MM.1S (cell line): ENCODE data around the gene FHIT.
A peak's percentile ranks its signal among the peaks of the same experiment; 100 is the strongest.

Experiments used
- DNase-seq: peaks from one replicate; pipeline ENCODE4 v3.0.0-alpha.2; 2015
- H2AFZ ChIP-seq: fragments of 300-600 bp; sonication (generic); 2 replicates; pipeline ENCODE4 v1.6.0; 2016; ENCODE audit warnings: antibody characterized with exemption, low read length
- H3F3A ChIP-seq: fragments of 300-600 bp; sonication (generic); 2 replicates; pipeline ENCODE4 v1.6.1; 2016; ENCODE audit warnings: mild to moderate bottlenecking, antibody characterized with exemption, low read length, moderate library complexity, mixed read lengths; ENCODE audit not compliant: insufficient read depth
- H3K27ac ChIP-seq: fragments of 300-600 bp; sonication (generic); 2 replicates; pipeline ENCODE4 v1.5.1; 2016; ENCODE audit warnings: mild to moderate bottlenecking, low read length
- H3K27me3 ChIP-seq: fragments of 300-600 bp; sonication (generic); replicated peaks from 2 replicates; pipeline ENCODE4 v1.6.0; 2016; ENCODE audit warnings: low read length; ENCODE audit not compliant: insufficient read depth
- H3K36me3 ChIP-seq: fragments of 300-600 bp; sonication (generic); replicated peaks from 2 replicates; pipeline ENCODE4 v1.6.1; 2016; ENCODE audit warnings: mild to moderate bottlenecking, low read length, mixed read lengths; ENCODE audit not compliant: insufficient read depth
- H3K4me1 ChIP-seq: fragments of 300-600 bp; sonication (generic); 2 replicates; pipeline ENCODE4 v1.6.1; 2016; ENCODE audit warnings: low read length, mixed read lengths
- H3K4me2 ChIP-seq: fragments of 300-600 bp; sonication (generic); 2 replicates; pipeline ENCODE4 v1.6.0; 2016; ENCODE audit warnings: low read depth, low read length
- H3K4me3 ChIP-seq: fragments of 300-600 bp; sonication (generic); 2 replicates; pipeline ENCODE4 v1.5.1; 2016; ENCODE audit warnings: low read length, mixed read lengths
- H3K79me2 ChIP-seq: fragments of 300-600 bp; sonication (generic); 2 replicates; pipeline ENCODE4 v1.6.1; 2016; ENCODE audit warnings: mixed run types, low read length, mixed read lengths
- H3K9ac ChIP-seq: fragments of 300-600 bp; sonication (generic); 2 replicates; pipeline ENCODE4 v1.6.1; 2016; ENCODE audit warnings: low read length, mixed read lengths
- H3K9me2 ChIP-seq: fragments of 300-600 bp; sonication (generic); replicated peaks from 2 replicates; pipeline ENCODE4 v1.6.1; 2016; ENCODE audit warnings: mild to moderate bottlenecking, low read length, mixed read lengths; ENCODE audit not compliant: insufficient read depth
- H3K9me3 ChIP-seq: fragments of 300-600 bp; sonication (generic); replicated peaks from 2 replicates; pipeline ENCODE4 v1.6.1; 2016; ENCODE audit warnings: mild to moderate bottlenecking, low read length, mixed read lengths; ENCODE audit not compliant: insufficient read depth
- H4K20me1 ChIP-seq: fragments of 300-600 bp; sonication (generic); 2 replicates; pipeline ENCODE4 v1.6.1; 2016; ENCODE audit warnings: mild to moderate bottlenecking, low read length, moderate library complexity, mixed read lengths; ENCODE audit not compliant: insufficient read depth
- EZH2 ChIP-seq: fragments of 300-600 bp; sonication (generic); optimal IDR thresholded peaks from 2 replicates; pipeline ENCODE3; 2017; ENCODE audit warnings: low read depth, mild to moderate bottlenecking, antibody characterized with exemption, low read length, mixed read lengths
- EZH2phosphoT487 ChIP-seq: fragments of 300-600 bp; sonication (generic); IDR thresholded peaks from 2 replicates; pipeline ENCODE4 v1.6.1; 2018; ENCODE audit warnings: antibody characterized with exemption, low read length
- TF ChIP-seq, protein P1 (sequence below): fragments of 300-600 bp; sonication (generic); IDR thresholded peaks from 2 replicates; pipeline ENCODE4 v1.5.1; 2016; ENCODE audit warnings: antibody characterized with exemption, low read length, mixed read lengths

Gene FHIT

DNA sequence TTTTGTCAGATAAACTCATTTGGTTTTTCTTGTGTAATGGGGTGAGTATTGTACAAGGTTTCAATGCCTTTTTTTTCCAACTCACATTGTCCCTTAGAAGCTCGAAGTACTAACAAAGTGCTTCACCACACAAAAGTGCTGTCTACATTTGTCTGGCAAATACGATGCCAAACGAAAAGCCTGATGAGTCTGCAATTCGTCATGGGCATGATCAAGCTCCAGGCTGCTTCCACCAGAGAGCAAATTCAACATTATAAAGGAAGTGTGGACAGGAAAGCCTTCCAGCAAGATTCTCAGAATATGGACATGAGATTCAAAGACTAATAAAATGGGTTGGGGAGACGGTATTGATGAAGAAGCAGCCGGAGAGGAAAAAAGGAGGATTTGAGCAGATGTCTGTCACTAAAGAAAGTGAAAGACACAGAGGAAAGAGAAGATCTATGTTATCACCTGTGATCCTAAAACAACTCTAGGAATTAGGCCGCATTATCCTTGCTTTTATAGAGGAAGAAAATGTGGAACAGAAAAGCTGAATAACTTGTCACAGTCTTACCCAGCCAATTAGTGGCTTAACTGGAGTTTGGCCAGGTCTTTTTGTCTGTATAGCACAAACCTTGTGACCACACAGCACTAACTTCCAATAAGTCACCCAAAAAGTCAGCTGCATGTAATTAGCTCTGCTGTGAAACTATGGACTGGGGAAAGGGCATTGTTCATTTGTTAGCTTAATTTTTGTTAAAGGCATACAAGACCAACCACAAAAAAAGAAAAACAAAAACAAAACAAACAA lies 494.8 kb downstream of the FHIT start:
- Histone ChIP-seq H3K4me2 (no peak overlapping the region), H3K27ac (no peak overlapping the region), H3F3A (no peaks in the 10 kb centered on the region)

DNA sequence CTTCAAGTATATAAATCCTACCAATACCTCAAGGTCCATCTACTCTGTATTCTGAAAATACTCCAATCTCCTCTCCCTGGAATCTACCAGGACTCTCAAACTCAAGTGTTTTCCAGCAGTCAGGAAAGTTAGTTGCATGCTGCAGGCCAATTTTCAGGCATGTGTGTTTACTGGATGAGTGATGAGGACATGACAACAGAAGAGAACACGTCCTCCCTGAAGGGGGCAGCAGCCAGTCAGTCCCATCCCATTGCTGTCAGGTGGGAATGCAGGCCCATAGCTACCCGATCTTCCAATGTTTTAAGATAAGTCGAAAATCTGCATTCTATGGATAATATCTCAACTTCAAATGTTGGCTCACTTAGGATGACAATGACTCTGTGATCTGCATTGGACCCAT lies 496.2 kb downstream of the FHIT start:
- Histone ChIP-seq H3K9ac (no peak overlapping the region), H3K9me3 (no peaks in the 10 kb centered on the region), H3K4me2 (no peak overlapping the region), H3K79me2 (no peaks in the 10 kb centered on the region), H3K27me3 (no peaks in the 10 kb centered on the region), H3F3A (no peaks in the 10 kb centered on the region), H2AFZ (no peak overlapping the region), H3K4me3 (no peak overlapping the region), H3K4me1 (no peaks in the 10 kb centered on the region), H3K36me3 (no peaks in the 10 kb centered on the region), H4K20me1 (no peaks in the 10 kb centered on the region), H3K27ac (no peak overlapping the region), H3K9me2 (no peaks in the 10 kb centered on the region)
- DNase-seq: no peak
- no peak for TF ChIP-seq EZH2phosphoT487
- TF ChIP-seq, protein P1, sequence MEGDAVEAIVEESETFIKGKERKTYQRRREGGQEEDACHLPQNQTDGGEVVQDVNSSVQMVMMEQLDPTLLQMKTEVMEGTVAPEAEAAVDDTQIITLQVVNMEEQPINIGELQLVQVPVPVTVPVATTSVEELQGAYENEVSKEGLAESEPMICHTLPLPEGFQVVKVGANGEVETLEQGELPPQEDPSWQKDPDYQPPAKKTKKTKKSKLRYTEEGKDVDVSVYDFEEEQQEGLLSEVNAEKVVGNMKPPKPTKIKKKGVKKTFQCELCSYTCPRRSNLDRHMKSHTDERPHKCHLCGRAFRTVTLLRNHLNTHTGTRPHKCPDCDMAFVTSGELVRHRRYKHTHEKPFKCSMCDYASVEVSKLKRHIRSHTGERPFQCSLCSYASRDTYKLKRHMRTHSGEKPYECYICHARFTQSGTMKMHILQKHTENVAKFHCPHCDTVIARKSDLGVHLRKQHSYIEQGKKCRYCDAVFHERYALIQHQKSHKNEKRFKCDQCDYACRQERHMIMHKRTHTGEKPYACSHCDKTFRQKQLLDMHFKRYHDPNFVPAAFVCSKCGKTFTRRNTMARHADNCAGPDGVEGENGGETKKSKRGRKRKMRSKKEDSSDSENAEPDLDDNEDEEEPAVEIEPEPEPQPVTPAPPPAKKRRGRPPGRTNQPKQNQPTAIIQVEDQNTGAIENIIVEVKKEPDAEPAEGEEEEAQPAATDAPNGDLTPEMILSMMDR: 0 out of 2 replicates have a peak, but pooled peaks have one; percentile 4
- no peak for TF ChIP-seq EZH2

More for the DNA sequence above, 494.8 kb downstream of the FHIT start:
- Histone ChIP-seq H3K79me2 (no peaks in the 10 kb centered on the region), H3K4me1 (no peaks in the 10 kb centered on the region), H4K20me1 (no peaks in the 10 kb centered on the region), H3K36me3 (no peaks in the 10 kb centered on the region), H3K9me3 (no peaks in the 10 kb centered on the region), H2AFZ (no peak overlapping the region), H3K9ac (no peak overlapping the region), H3K9me2 (no peaks in the 10 kb centered on the region), H3K4me3 (no peak overlapping the region), H3K27me3 (no peaks in the 10 kb centered on the region)
- TF ChIP-seq EZH2: no peak
- TF ChIP-seq, protein P1: no peak
- no peak for TF ChIP-seq EZH2phosphoT487
- no peak for DNase-seq

DNA sequence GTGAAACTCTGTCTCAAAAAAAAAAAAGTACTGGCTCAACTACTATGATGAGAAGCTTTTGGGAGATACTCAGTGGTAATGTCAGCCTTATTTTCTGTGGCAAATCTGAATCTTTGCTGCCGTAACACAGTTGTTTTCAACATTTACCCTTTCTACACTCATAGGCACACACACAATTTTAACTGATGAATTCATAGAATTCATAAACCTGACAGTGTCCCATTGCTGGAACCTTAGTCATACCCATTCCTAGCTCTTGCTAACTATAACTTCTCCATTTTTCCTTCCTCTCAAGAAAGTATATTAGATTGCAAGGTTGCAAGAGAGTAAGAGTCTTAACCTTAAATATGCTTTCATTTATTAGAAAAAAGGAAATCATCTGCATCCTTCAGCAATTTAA lies 496.6 kb downstream of the FHIT start:
- no peaks in the 10 kb centered on the region for H3K36me3 ChIP-seq
- TF ChIP-seq EZH2phosphoT487 (no peak), EZH2 (no peak)
- TF ChIP-seq, protein P1: no peak
- H3K4me2 ChIP-seq: no peak overlapping the region
- H4K20me1 ChIP-seq: no peaks in the 10 kb centered on the region
- no peak overlapping the region for H2AFZ ChIP-seq
- H3K27me3 ChIP-seq: no peaks in the 10 kb centered on the region
- H3K79me2 ChIP-seq: no peaks in the 10 kb centered on the region
- no peak overlapping the region for H3K4me3 ChIP-seq
- H3K4me1 ChIP-seq: no peaks in the 10 kb centered on the region
- no peak for DNase-seq
- no peaks in the 10 kb centered on the region for H3K9me3 ChIP-seq
- no peak overlapping the region for H3K9ac ChIP-seq
- no peaks in the 10 kb centered on the region for H3K9me2 ChIP-seq
- no peaks in the 10 kb centered on the region for H3F3A ChIP-seq
- H3K27ac ChIP-seq: no peak overlapping the region
